ENCODE measurements around the gene GPR85.

- TF ChIP-seq CTCF (IDR thresholded peaks at IDR 0.05; ENCODE audit: borderline replicate concordance, extremely low read depth, low read length, poor library complexity, severe bottlenecking): no peak
- no peak for TF ChIP-seq EZH2 (IDR thresholded peaks at IDR 0.05; ENCODE audit: borderline replicate concordance, low read depth, low read length, severe bottlenecking)
These were observed 13.5 kb upstream of the GPR85 start for GRCh38 chr7:113100121-113100603.
